AG09319 (cell line): ENCODE data around the gene MED27.

ENCODE experiments used
- DNase-seq: peaks from one replicate; pipeline ENCODE4 v3.0.0-alpha.2; 2010; ENCODE audit warnings: low read depth; ENCODE audit errors: extremely low read depth
- TF ChIP-seq, protein P1 (sequence below): IDR thresholded peaks from 2 replicates; pipeline ENCODE4 v1.5.1; 2011; ENCODE audit warnings: low read depth, mild to moderate bottlenecking, inconsistent platforms, low read length, moderate library complexity

Gene MED27

DNA sequence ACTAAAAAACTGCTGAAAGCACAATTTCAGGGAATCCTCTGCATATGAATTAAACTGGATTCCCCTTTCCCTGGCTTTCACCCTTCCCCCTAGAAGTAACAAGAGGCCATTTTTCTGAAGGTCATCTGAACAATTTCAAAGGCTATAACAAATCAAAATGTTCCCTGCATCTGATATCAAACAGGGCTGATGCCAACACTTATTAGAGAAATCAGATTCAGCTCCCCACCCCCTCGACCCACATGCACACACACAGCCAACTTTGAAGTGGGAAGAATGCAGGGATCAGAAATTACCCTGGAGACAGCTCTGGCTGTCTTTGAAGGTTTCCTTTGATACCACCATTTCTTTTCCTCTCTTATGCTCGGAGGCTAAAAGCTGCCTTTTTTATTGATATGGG is 190.7 kb downstream of the MED27 start:
- TF ChIP-seq, protein P1, sequence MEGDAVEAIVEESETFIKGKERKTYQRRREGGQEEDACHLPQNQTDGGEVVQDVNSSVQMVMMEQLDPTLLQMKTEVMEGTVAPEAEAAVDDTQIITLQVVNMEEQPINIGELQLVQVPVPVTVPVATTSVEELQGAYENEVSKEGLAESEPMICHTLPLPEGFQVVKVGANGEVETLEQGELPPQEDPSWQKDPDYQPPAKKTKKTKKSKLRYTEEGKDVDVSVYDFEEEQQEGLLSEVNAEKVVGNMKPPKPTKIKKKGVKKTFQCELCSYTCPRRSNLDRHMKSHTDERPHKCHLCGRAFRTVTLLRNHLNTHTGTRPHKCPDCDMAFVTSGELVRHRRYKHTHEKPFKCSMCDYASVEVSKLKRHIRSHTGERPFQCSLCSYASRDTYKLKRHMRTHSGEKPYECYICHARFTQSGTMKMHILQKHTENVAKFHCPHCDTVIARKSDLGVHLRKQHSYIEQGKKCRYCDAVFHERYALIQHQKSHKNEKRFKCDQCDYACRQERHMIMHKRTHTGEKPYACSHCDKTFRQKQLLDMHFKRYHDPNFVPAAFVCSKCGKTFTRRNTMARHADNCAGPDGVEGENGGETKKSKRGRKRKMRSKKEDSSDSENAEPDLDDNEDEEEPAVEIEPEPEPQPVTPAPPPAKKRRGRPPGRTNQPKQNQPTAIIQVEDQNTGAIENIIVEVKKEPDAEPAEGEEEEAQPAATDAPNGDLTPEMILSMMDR, result no peak
- no peak for DNase-seq

DNA sequence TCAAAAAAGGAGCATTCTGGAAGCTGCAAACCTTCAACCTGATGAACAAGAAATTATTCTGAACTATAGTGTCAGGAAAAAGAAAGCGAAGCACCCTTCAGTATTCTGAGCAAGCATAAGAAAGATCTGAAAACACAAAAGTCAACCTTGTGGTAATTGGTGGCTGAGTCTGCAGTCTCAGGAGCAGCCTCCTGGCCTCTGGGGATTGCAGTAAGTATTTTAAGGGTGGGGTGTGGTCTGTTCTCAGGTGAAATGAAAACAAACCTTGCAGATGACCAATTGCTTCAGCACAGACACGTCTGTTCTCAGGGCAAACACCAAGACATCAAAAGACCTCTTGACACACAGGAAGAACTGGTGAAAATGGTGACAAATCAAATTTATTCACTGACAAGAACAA is 192.0 kb downstream of the MED27 start:
- TF ChIP-seq, protein P1, result no peak
- no peak for DNase-seq

DNA sequence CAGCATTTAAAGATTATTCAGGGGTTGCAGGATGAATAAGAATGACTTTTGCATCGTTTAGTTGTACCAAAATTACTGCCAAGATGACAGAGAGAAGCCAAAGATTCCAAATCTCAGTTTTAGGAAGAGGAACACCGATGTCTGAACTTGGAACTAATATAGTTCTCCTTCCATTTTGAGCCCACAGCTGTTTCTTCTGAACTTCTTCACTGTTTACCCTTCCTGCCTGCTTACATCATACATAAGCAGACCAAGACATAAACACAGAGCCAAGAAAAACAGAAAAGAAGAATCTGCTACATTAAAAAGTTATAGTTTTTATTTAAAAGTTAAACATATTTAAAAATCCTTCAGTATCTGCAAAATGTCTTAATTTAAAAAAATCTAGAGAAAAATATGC is 192.8 kb downstream of the MED27 start:
- TF ChIP-seq, protein P1, result no peak
- peak; percentile 4 for DNase-seq

DNA sequence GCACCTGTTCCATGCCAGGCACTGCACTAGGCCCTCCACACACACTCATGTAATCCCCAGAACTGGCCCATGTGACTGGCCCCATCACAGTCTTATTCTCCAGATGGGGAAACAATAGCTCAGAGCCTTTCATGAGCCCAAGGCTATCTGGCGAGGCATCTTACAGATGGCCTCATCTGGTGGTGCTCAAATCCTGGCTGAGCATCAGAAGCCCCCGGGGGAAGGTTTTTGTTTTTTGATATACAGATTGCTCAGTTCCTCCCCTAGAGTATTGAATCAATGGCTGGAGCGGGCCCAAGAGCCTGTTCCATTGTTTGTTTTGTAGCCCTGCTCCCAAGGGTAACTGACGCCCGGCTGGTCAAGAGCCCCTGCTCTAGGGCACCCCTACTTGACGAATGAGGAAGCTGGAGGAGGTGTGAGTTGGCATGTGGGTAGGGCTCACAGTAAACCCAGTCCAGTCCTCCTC is 194.5 kb downstream of the MED27 start:
- TF ChIP-seq, protein P1, result no peak
- DNase-seq, result peak; percentile 11

- TF ChIP-seq, protein P1, result no peak
- no peak for DNase-seq
These were observed 195.4 kb downstream of the MED27 start for GRCh38 chr9:131884222-131884621.

DNA sequence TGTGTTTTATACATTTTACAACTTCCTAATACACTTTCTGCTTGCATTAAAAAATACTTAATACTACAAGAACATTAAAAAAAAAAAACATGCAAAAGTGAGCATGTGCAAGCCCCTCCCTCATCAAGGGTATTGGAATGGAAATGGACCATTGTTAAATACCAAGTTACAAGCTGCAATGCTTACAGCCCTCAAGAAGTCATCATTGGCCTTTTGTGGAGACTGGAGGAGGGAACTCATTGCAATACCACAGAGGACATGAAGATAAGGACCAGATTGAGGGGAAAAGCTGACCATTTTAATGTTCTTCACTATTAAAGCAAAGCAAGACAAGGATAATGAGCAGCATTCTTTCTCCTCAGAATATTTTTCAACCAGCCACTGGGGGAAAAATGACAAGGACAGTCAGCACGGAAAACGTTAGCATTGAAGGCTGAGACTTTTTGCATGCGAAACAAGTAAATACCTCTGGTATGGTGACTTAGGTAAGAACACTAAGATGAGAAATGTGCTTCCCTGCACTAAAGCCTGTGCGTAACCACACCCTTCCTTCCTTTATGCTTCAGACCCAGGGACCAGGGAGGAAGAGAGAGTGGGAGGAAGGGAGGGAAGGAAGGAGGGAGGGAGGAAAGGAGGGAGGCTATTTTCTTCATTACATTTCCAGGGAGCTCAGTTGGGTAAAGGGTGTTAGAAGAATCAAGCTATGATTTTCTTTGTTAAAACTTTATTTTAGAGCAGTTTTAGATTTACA is 198.7 kb downstream of the MED27 start:
- TF ChIP-seq, protein P1, result no peak
- no peak for DNase-seq

DNA sequence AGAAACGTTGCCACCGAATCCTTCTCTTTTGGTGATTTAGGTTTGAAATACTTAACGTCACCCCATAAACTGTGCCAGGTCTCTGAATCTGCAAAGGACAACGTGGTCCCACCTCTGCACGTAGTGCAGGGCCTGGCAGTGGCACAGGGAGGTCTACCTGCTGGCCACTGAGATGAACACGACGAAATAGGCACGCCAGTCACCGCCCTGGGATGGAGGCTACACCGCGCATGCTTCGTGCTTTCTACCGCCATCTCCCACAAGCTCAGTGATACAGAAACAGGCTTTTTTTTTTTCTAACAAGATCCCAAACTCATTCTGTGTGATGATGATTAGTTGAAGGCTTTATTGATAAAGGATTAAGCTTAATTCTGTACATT is 199.8 kb downstream of the MED27 start:
- TF ChIP-seq, protein P1, result no peak
- DNase-seq, result no peak
